GM11168 (cell line): Measurements from ENCODE around the gene LEMD3.

ENCODE experiments used
- in situ Hi-C: fragments of 300-500 bp; cut with MboI; formaldehyde crosslinking; loops from one replicate; pipeline ENCODE4 v1.12.0; 2022; ENCODE audit warnings: low sequenced_read_pairs; ENCODE audit not compliant: unreplicated experiment

LEMD3 gene

DNA sequence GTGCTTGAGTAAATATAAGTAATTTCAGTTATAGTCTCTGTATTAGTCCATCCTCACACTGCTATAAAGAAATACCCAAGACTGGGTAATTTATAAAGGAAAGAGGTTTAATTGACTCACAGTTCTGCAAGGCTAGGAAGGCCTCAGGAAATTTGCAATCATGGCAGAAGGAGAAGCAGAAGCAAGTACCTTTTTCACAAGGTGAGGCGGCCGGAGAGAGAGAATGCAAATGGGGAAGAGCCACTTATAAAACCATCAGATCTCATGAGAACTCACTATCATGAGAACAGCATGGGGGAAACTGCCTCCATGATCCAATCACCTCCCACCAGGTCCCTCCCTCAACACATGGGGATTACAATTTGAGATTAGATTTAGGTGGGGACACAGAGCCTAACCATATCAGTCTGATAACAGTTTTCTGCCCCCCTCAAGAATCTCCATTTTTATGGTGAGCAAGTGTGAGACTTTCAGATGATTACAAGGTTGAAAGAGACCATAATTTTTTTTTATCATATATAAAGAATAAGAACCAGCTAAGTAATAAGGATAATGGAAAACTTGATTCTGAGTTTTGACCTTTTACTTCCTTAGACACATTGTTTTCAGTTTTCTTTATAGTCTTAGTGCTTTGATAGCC is 35.6 kb downstream of the LEMD3 start:
- in situ Hi-C loops, result no loop called here

DNA sequence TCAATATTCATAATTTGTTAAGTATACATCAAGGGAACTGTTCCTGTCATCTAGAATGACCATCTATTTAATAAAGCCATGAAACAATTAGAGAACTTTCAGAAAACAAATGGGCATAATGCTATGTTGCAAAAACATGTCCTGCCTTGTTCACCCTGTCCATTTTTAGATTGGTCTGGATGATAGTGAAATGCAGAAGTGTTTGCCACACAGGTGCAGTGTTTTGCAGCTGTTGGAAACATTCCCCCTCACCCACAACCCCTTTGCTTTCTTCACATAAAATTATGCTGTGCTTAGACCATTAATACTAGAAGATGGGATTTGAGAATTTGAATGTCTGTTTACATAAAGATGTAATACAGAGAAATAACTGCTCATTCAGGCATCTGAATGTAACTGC is 36.5 kb downstream of the LEMD3 start:
- in situ Hi-C loops, result no loop called here

DNA sequence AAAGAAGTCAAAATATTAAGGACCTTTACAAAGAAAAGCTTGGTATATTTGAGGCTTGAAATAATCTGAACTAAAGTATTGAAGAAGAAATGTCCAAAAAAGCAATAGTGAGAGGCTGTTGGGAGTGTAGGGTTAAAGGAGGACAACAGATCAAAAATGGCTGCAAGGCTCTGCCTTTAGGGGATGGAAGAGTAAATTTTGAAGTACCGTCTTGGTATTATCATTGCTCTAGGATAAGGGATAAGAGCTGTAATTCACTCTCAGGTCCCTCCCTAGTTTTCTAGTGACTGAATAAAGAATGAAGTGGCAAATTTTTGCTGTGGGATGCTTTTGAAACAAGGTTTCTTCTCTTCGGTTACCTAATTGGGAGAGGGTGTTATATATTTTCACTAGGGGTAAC is 38.7 kb downstream of the LEMD3 start:
- in situ Hi-C loops, result no loop called here

DNA sequence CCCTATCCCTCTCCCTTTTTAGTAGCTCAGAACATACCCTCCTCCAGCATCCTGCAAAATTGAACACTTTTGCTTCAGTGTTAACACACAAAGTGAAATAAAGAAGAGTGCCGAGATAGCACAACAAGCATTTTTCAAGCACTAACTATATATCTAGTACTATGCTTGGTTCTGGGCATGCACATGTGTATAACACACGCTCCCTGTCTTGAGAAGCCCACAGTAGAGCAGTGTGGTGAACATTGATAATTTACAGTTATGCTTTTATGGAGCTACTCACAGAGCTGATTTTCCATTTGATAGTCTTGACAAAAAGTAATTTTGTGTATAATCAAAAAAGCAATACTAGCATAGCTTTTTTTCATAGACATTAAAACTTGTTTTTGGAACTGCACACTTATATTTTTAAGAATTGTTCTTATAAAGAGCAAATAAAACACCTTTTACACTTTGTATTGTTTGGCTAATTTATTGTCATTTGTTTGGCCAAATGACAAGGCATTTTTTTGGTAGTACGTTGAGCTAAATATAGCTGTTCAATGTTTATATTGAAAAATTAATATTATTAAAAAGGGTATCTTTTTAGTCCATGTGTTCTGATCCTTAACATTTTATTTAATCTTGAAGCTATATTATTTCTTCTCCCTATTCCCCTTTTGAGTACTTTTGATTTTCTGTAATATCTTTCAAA is 39.7 kb downstream of the LEMD3 start:
- in situ Hi-C loops, result no loop called here

DNA sequence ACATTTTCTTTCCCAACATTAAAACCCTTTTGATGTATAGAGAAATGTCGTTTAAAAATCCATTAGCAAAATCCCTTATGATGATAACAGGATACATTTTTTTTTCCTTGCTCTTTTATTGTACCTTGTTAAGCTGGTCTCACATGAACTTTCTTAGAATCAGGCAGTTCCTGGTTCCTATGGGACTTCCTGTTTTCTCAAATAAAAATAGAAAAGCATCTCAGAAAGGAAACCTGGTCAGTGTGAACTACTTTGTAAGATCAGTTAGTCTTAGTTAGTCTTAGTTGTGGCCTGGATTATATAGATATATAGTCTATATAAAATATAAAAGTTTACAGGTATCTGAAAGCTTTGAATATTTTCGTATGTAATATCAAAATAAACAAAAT is 40.3 kb downstream of the LEMD3 start:
- in situ Hi-C loops, result no loop called here

DNA sequence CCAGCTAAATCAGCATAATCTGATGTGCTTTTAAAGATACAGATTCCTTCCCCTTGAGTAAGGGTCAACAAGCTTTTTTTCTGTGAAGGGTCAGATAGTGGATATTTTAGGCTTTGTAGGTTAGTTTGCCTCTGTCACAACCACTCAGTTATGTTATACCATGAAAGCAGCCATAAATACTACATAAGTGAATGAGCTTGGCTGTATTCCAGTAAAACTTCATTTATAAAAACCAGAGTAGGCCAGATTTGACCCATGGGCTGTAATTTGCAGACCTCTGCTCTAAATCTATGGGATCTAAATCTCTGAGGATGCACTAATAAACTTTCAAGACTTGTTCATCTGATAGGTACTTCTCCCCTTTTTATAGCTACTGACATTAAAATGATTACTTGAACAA is 47.7 kb downstream of the LEMD3 start:
- in situ Hi-C loops, result no loop called here

DNA sequence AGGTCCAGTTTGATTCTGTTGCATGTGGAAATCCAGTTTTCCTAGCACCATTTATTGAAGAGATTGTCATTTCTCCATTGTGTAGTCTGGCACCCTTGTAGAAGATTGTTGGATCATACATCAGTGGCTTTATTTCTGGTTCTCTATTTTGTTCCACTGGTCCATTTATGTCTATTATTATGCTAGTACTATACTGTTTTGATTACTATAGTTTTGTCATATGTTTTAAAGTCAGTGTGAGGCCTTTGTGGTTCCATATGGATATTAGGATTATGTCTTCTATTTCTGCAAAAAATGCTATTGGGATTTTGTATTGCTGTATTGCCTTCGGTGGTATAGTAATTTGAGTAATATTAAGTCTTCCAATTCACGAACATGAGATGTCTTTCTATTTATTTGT is 51.4 kb downstream of the LEMD3 start:
- in situ Hi-C loops, result no loop called here

DNA sequence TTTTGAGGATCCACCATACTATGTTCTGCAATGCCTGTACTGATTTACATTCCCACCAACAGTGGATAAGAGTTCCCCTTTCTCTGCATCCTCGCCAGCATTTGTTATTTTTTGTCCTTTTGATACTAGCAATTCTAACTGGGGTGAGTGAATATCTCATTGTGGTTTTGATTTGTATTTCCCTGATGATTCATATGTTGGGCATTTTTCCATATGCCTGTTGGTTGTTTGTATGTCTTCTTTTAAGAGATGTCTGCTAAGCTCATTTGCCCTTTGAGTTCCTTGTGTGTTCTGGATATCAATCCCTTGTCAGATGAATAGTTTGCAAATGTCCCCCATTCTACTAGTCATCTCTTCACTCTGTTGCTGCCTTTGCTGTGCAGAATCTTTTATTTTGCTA is 60.1 kb downstream of the LEMD3 start:
- in situ Hi-C loops, result no loop called here

DNA sequence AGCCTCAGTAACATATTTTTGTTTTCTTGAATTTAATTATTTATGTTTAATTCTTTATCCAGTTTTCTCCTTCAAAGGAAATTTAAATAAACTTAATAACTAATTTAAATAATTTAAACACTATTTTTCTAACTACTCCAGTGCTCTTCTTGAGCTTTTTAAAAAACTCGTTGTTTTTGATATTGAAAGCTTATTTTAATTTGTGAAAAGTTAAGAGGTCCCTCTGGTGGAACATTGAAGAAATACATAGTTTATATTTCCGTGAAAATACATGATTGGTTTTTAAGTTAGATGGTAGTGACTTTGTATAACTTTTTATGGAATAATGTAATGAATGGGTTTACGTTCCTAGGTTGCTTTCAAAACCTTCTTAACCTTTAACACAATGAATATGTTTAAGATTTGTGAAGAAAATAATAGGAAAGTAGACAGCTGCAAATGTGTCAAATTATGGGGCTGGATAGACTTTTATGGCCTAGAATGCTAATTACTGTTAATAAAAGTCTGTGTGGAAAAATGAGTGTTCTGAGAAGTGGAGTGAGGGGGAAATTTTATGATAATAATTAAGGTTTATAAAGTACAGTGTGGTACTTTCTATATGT is 63.2 kb downstream of the LEMD3 start:
- in situ Hi-C loops, result no loop called here

DNA sequence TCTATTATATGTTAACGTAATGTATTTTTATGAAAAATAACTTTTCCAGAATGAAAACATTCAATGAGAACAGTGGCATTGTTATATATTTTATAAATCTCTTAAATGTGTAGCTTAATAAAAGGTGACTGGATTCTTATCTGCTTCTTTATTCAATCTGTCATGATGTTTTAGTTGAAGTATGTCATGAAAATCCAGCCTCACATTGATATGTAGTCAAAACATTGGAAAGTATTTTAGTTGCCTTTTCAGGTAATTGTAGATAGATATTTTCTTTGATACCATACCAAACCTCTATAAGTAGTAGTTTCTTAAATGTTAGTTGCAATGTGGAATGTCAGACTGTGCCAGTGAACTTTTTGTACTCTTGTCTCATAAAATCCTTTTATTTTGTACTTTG is 67.8 kb downstream of the LEMD3 start:
- in situ Hi-C loops, result no loop called here

DNA sequence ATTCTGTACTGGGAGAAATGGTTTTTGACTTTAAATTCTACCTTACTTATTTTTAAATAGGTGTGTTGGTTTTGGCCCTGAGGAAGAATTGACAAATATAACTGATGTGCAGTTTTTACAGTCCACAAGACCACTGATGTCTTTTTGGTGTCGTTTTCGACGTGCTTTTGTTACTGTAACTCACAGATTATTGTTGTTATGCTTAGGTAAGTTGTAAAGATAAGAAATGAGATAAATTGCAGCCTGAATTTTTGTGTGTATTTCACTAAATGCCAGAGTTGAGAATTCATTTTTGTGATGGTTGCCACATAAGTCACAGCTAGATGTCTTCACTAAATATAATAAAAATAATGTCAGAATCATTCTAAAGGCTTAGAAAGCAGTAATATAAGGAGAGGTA is 69.2 kb downstream of the LEMD3 start:
- in situ Hi-C loops, result no loop called here

DNA sequence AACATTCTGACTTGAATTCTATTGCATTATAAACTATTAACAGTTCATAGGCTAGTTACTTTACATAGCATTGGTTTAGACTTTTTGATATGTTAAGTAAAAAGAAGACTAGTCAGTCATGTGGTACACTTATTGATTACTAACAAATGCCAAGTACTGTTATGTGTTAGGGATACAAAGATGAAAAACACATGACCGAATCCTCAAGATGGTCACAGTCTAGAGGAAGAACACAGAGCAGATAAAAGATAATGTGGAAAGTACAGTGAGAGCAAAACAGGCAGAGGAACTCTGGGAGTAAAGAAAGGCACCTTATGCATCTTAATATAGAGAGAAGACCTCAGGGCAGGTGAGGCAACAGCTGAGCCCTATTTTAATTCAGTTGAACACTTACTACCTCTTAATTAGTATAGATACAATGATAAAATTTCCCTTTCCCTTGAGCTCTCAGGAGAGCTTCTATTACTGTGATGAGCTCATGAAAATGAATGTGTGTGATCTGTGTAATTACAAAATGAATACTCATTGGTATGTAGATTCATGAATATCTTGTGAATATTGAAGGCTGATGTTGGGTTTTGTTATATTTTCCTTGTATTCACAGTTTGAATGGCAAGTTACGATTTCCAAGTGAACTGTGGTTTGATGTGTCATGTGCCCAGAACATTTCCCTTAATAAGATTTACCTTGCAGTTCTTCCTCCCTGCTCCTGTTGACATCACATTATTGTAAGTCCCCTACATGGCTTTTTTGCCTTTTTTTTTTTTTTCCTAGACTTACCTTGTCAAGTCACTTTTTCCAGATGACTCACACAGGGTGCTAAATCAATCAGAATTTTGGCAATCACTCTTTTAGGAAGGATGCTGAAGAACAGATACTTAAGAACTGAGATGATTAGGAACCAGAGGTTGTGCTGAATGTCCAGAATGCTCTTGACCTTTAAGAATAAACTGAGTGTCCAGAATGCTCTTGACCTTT is 79.6 kb downstream of the LEMD3 start:
- in situ Hi-C loops, result loop anchor here (10.0 kb wide), 1 partner anchor 354 kb away; no protein-coding TSS in a partner anchor

DNA sequence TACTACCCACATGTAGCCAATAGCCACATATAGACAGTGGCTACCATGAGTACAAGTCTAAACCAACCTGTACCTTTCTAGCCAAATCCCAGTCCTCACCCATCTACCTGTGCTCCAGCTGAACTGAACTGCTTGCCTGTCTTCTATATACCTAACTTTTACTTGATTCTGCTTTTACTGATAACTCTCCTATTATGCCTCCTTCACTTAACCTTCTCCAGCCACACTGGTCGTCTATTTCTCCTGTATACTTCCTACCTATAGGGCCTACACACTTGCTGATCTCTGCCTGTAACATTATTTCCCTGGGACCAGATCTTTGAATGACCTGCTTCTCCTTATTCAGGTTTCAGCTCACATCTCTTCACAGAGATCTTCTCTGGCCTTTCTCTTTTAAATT is 83.1 kb downstream of the LEMD3 start:
- in situ Hi-C loops, result no loop called here

DNA sequence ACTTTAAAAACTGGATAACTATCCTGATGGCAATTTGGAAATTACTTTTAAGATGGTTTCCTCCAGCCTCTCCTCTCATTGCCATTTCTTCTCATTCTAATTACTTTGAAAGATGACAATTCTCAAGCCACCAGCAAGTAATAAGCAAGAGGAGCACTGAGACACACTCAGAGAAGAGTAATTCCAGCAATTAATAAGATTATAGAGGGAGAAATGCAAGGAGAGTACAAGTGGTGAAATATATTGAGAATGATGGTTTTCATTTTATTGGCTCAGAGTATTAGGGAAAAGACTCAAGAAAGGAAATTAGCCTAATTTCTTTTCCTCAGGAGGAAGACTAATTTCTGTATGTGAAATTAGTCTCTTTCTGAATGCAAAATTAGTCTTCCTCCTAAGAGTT is 88.6 kb downstream of the LEMD3 start:
- in situ Hi-C loops, result no loop called here

DNA sequence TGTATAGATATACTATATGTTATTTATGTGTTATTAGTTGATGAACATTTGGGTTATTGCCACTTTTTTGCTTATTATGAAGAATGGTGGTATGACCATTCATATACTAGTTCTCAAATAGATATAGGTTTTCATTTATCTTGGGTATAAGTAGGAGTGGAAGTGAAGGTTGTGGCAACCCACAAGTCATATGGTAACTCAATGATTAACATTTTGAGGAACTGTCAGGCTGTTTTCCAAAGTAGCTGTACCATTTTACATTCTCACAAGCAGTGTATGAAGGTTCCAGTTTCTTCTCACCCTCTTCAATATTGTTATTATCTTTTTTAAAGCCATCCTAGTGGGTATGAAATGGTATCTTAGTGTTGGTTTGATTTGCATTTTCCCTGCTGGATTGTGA is 90.1 kb downstream of the LEMD3 start:
- in situ Hi-C loops, result no loop called here

DNA sequence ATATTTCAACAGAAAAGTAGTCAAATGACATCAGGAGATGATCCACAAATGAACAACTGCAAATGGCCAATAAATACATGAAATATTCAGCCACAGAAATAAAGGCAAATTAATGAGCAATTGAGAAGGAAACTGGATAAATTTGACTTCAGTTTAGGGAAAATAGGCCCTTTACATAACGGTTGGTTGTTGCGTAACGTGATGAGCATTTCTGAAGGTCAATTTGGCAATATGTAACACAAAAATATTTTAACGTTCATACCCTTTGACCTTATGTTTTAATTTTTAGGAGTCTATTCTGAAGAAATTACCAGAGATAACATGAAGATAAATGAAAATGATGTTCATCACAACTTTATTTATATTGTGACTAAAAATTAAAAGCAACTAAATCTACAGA is 94.4 kb downstream of the LEMD3 start:
- in situ Hi-C loops, result no loop called here

DNA sequence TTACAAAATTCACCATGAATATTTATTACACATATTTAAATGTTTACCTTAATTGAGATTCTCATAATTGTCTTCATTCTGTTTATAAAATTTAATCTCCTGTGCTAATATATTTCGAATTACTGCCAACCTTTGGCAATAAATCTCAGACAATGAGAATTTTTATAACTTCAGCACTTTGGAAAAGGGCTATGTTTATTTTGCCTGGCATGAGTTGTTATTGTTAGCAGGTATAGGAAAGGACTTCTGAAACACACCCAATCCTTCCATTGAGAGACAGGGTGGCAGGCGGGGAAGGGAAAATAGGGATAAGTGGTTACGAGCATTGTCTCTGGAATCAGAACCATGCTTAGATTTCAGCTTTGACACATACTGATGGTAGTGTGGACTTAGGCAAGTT is 97.0 kb downstream of the LEMD3 start:
- in situ Hi-C loops, result no loop called here

DNA sequence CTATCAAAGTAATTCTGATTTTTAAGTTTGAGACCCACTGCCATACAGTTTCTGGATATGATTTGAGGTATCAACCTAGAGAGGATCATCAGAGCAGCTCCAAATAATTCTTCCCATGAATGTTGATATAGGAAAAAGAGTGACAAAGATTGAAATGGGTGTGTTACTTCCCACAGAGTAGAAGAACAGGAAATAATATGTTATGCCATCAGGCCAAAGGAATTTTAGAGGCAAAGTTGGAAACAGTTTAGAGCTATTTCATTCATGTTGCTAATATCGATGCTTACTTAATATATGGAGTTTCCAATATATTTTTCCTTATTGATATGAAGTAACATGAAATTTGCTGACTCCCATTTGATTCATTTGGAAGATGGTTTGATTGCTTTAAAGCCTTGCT is 100.2 kb downstream of the LEMD3 start:
- in situ Hi-C loops, result no loop called here

DNA sequence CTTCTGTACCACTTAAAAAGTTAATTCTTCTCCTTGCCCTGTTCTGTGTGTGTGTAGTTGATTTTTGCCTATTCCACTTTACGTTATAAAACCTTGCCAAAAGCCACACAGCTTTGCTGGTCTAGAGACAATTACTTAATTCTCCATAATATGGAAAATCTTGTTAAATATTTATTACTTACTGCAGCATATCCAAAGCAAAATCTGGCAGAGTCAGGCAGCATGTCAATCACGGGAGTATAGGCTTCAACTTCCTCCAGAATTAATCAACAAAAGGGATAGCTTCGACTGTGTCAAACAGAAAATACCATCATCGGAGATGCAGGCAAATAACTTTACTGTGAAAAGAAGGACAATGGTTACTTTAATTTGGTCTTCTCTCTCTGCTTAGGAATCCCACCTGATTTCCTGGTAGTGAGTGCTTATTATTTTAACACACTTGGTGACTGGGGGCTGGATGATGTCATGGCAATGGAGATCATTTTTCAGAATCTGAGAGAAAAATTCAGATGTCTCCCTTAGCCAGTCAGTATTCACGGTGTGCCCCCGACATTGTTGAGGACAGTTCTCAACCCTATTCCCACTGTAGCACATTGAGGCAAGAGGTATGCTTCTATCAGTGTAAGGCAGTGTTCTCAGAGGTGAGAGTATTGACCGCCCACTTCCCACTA is 105.4 kb downstream of the LEMD3 start:
- in situ Hi-C loops, result no loop called here

DNA sequence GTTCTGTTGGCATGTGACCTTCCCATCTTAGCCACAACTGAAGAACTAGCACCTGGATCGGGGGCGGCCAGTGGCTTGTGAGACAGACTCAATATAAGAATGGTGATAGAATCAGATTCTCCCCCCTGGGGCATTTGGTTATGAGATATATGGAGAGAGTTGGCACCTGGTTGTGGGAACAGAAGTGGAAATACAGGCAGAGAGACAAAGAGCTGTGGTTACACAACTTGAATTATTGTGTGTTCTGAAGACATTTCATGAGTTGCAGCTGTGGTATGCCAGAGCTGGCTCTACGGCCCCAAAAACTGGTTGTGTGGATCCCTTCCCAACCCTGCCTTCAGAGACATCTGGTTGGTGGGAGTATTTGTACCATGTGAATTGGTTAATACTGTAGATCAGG is 106.2 kb downstream of the LEMD3 start:
- in situ Hi-C loops, result no loop called here
